SK-N-SH (cell line): ENCODE measurements around the gene CD3E.

ENCODE experiments used
- CTCF ChIP-seq: fragments of 200-600 bp; sonication (generic); IDR thresholded peaks from 2 replicates; pipeline ENCODE4 v1.6.1; 2017; ENCODE audit warnings: antibody characterized with exemption, mild to moderate bottlenecking, moderate library complexity
- POLR2AphosphoS5 ChIP-seq: IDR thresholded peaks from 2 replicates; pipeline ENCODE4 v1.6.1; 2012; ENCODE audit warnings: low read depth, low read length
- RFX5 ChIP-seq: IDR thresholded peaks from 2 replicates; pipeline ENCODE4 v1.6.1; 2012; ENCODE audit warnings: mild to moderate bottlenecking, improper control_type of control experiment, low read length
- USF1 ChIP-seq: IDR thresholded peaks from 2 replicates; pipeline ENCODE4 v1.4.0; 2012; ENCODE audit warnings: low read depth, borderline replicate concordance

GRCh38 chr11:118274186-118274585 lies 30.3 kb upstream of the CD3E start:
- TF ChIP-seq CTCF (no peak), POLR2AphosphoS5 (no peak), USF1 (no peak), RFX5 (no peak)
